Progenitor cell of endocrine pancreas (in vitro differentiated cells): ENCODE measurements around the gene TANC1. TPM values are rescaled to one million over a fixed set of nuclear protein-coding genes. Genes with fewer than 3 reads are reported as not detected.

ENCODE experiments used
- DNase-seq: peaks from one replicate; pipeline ENCODE4 v3.0.0; 2021; ENCODE audit warnings: low spot score; ENCODE audit not compliant: unreplicated experiment
- H3K27ac Mint-ChIP-seq: 2 replicates; pipeline ENCODE4 v1.8.0; 2021; ENCODE audit warnings: mild to moderate bottlenecking, moderate library complexity, mixed read lengths
- H3K27me3 Mint-ChIP-seq: 2 replicates; pipeline ENCODE4 v1.8.0; 2021; ENCODE audit warnings: mixed read lengths
- H3K36me3 Mint-ChIP-seq: 2 replicates; pipeline ENCODE4 v1.8.0; 2022; ENCODE audit warnings: mixed read lengths; ENCODE audit not compliant: insufficient read depth
- H3K4me1 Mint-ChIP-seq: 2 replicates; pipeline ENCODE4 v1.8.0; 2021; ENCODE audit warnings: low read depth, mixed read lengths
- H3K4me3 Mint-ChIP-seq: 2 replicates; pipeline ENCODE4 v1.8.0; 2021; ENCODE audit warnings: low read depth, mild to moderate bottlenecking, moderate library complexity, mixed read lengths
- H3K9me3 Mint-ChIP-seq: 2 replicates; pipeline ENCODE4 v1.8.0; 2021; ENCODE audit warnings: low read depth, mixed read lengths
- CTCF ChIP-seq: fragments of 200-600 bp; sonication (generic); IDR thresholded peaks from one replicate; pipeline ENCODE4 v1.5.0; 2021; ENCODE audit warnings: antibody characterized with exemption, mild to moderate bottlenecking; ENCODE audit not compliant: unreplicated experiment
- total RNA-seq: library from RNA; stranded (reverse); gene quantifications from 2 replicates; pipeline ENCODE4 v1.2.1, GENCODE V29; 2021

The TANC1 gene
- total RNA-seq, 1 donor from 2014 or later: 29.8 TPM

- Mint-ChIP-seq H3K4me1 (peaks cover 19% of the 10 kb centered on the region), H3K36me3 (peaks cover 11% of the 10 kb centered on the region), H3K27ac (peak overlapping the region; percentile 96), H3K4me3 (peak overlapping the region; percentile 24), H3K27me3 (no peaks in the 10 kb centered on the region), H3K9me3 (no peaks in the 10 kb centered on the region)
- no peak for DNase-seq
- no peak for TF ChIP-seq CTCF
These were observed 243.3 kb downstream of the TANC1 start for GRCh38 chr2:159211447-159212396.

GRCh38 chr2:159213296-159213695, 244.9 kb downstream of the TANC1 start:
- H3K27ac Mint-ChIP-seq: no peak overlapping the region
- H3K4me3 Mint-ChIP-seq: no peak overlapping the region
- peaks cover 19% of the 10 kb centered on the region for H3K4me1 Mint-ChIP-seq
- H3K27me3 Mint-ChIP-seq: no peaks in the 10 kb centered on the region
- no peak for TF ChIP-seq CTCF
- H3K36me3 Mint-ChIP-seq: peaks cover 14% of the 10 kb centered on the region
- H3K9me3 Mint-ChIP-seq: no peaks in the 10 kb centered on the region
- DNase-seq: no peak

- DNase-seq: no peak
- TF ChIP-seq CTCF: no peak
- Mint-ChIP-seq H3K4me1 (peaks cover 17% of the 10 kb centered on the region), H3K4me3 (no peak overlapping the region), H3K9me3 (no peaks in the 10 kb centered on the region), H3K36me3 (peaks cover 17% of the 10 kb centered on the region), H3K27me3 (no peaks in the 10 kb centered on the region), H3K27ac (peak overlapping the region; percentile 23)
These were observed 246.0 kb downstream of the TANC1 start for GRCh38 chr2:159214325-159214865.

GRCh38 chr2:159215116-159215515, 246.7 kb downstream of the TANC1 start:
- H3K27me3 Mint-ChIP-seq: no peaks in the 10 kb centered on the region
- peaks cover 19% of the 10 kb centered on the region for H3K36me3 Mint-ChIP-seq
- no peak for DNase-seq
- H3K27ac Mint-ChIP-seq: no peak overlapping the region
- H3K4me3 Mint-ChIP-seq: no peak overlapping the region
- H3K4me1 Mint-ChIP-seq: peaks cover 16% of the 10 kb centered on the region
- H3K9me3 Mint-ChIP-seq: no peaks in the 10 kb centered on the region
- TF ChIP-seq CTCF: no peak

GRCh38 chr2:159217676-159218075, 249.2 kb downstream of the TANC1 start:
- no peak for DNase-seq
- Mint-ChIP-seq H3K27ac (no peak overlapping the region), H3K36me3 (peaks cover 16% of the 10 kb centered on the region), H3K27me3 (no peaks in the 10 kb centered on the region), H3K4me1 (no peaks in the 10 kb centered on the region), H3K9me3 (no peaks in the 10 kb centered on the region), H3K4me3 (no peak overlapping the region)
- no peak for TF ChIP-seq CTCF
